ENCODE results near the gene PIH1D2.

DNA sequence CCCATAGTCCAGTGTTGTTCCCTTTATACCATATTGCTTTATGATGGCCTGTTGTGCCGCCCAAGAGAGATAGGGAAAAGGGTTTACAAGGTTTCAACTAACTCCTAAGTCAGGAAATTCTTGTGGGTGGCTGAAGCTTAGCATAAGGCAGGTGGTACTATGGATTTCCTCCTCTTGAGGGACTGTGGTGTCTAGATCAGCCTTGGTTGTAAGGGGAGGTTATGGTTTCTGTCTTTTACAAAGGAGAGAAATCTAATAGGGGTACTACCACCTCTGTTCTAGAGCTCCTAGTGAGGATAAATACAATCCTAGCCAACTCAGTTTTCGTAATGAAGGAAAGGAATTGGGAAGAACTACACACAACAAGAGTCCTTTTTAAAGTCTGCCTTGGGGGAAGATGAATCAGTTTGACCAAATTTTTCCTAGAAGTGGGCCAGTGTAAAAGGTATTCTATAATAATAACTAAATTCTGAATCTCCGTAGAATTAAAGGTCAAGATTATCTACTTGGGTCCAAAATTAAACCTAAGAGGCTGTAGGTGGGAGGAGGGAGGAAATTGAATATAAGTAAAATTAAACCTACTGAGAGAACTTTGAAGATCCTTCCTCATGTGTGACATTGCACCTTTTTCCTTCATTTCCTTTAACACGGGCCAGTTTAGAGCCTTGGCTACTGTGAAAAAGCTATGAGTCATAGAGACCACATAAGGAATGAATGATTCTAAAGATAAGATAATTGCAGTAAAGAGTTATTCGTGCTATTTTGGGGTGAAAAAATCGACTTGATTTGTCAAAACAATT, 31.5 kb downstream of the PIH1D2 start:
- TF ChIP-seq, protein P1, sequence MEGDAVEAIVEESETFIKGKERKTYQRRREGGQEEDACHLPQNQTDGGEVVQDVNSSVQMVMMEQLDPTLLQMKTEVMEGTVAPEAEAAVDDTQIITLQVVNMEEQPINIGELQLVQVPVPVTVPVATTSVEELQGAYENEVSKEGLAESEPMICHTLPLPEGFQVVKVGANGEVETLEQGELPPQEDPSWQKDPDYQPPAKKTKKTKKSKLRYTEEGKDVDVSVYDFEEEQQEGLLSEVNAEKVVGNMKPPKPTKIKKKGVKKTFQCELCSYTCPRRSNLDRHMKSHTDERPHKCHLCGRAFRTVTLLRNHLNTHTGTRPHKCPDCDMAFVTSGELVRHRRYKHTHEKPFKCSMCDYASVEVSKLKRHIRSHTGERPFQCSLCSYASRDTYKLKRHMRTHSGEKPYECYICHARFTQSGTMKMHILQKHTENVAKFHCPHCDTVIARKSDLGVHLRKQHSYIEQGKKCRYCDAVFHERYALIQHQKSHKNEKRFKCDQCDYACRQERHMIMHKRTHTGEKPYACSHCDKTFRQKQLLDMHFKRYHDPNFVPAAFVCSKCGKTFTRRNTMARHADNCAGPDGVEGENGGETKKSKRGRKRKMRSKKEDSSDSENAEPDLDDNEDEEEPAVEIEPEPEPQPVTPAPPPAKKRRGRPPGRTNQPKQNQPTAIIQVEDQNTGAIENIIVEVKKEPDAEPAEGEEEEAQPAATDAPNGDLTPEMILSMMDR (IDR thresholded peaks at IDR 0.05; ENCODE audit: insufficient read depth, low read length): no peak
- TF ChIP-seq POLR2AphosphoS5 (IDR thresholded peaks at IDR 0.05; ENCODE audit: low read depth): no peak

Measured in HL-60 (cell line).